ENCODE results near the gene ELP6.
"Not testable (repeated sequence)": the region's sequence is repeated elsewhere in the genome, so short reads cannot be mapped to it uniquely, and the experiment has no call there.

The ELP6 gene

DNA sequence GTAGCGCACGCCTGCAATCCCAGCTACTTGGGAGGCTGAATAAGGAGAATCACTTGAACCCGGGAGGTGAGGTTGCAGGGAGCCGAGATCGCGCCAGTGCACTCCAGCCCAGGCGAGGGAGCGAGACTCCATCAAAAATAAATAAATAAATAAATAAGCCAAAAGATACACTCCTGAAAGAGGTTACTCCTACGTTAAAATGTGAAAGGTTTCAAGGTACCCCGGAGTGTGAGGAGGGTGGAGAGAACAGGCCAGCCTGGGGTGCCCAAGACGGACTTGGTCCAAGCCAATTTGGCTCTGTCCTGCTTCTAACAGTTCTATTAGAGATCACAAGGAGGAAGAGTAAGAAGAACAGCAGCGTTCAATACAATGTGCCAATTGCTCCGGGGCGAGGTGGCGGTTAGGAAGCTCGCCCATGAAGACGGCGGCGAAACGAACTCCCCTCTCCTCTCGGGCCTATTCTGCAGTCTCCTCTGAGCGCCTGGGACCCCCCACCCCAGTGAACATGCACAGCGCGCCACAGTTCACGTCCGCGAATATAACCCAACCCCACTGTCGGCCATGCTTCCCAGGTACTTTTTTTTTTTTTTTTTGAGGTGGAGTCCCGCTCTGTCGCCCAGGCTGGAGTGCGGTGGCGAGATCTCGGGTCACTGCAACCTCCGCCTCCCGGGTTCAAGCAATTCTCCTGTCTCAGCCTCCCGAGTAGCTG, 942 bp downstream of the ELP6 start:
- DNase-seq (ENCODE audit: low spot score), result peak; percentile 20

GRCh38 chr3:47505267-47505666, 8.2 kb downstream of the ELP6 start:
- DNase-seq (ENCODE audit: low spot score), result not testable (repeated sequence)

DNA sequence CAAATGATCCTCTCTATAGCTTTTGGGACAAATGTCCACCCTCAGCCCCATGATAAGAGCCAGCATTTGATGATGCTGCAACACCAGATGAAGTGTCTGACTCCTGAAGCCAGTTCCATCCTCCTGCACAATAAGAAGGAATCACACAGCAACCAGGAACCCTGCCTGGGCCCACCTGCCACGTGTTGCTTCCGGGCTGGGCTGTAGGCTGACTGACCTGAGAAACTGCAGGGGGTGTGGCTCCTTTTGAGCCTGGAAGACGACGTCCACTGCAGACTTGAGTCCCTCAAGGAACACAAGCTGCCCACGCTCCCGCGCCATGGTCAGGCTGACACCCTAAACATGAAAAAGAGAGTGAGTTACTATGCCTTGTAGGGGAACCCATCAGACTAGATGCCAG, 9.4 kb downstream of the ELP6 start:
- no peak for DNase-seq (ENCODE audit: low spot score)

- no peak for DNase-seq (ENCODE audit: low spot score)
Observed at GRCh38 chr3:47503033-47503432, 10.5 kb downstream of the ELP6 start.

- DNase-seq (ENCODE audit: low spot score), result no peak
Observed at GRCh38 chr3:47496892-47497291, 16.6 kb downstream of the ELP6 start.

DNA sequence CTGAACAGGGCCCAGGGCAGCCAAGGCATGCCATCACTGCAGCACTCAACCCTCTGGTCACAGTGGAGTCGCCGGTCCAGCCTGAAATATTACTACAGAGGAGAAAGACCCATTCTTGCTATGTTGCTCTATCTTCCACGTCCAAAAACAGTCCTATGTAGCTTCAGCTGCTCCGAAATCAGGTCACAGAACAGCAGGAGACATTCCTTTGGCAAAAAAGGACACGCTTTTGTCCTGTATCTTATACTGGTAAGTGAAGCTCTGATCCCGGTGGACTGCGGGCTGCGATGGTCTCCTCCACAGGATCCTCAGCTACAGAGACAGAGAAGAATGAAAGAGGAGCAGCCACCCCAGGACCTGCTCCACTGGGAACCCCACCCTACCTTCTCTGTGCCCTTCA, 17.6 kb downstream of the ELP6 start:
- DNase-seq (ENCODE audit: low spot score), result no peak

DNA sequence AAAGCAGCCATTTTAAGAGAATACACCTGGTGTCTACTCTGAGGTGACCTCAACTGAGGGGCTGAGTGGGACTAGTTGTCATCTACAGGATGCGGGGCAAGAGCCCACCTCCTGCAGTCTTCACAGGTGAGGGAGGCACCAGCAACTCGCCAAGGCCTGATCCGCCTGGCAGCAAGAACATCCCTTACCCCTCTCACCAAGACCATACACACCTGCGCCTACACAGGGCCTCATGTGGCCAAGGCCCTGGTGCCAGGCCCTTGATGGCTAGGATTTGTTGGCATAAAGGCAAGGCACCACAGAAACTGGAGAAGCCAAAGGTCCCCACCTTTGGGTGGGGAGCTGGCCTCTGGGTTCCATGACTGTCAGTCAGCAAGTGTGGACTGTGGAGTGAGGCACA, 18.4 kb downstream of the ELP6 start:
- DNase-seq (ENCODE audit: low spot score), result no peak

DNA sequence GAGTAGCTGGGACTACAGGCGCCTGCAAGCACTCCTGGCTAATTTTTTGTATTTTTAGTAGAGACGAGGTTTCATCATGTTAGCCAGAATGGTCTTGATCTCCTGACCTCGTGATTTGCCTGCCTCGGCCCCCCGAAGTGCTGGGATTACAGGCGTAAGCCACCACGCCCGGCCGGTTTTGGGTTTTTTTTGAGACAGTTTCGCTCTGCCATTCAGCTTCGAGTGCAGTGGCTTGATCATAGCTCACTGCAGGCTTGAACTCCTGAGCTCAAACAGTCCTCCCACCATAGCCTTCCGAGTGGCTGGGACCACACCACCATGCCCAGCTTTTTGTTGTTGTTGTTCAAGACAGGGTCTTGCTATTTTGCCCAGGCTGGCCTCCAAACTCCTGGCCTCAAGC, 21.7 kb downstream of the ELP6 start:
- DNase-seq (ENCODE audit: low spot score), result no peak

GRCh38 chr3:47491186-47491585, 22.3 kb downstream of the ELP6 start:
- DNase-seq (ENCODE audit: low spot score), result no peak

DNA sequence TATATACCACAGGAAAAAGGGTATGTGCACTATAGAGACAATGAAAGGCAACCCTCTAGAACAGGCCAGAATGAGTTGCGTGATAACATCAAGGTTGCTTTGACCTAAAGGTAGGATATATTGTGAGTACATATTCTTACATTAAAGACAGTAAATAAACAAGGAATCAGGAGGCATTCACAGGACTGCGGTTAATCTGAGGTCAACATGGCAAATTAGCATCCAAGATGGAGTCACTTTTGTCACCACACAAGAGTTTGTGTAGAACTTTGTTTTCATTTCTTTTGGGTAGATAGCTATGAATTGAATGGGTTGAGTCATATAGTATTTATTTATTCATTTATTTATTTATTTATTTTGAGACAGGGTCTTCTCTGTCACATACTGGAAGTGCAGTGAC, 26.2 kb downstream of the ELP6 start:
- no peak for DNase-seq (ENCODE audit: low spot score)

GRCh38 chr3:47485812-47486211, 27.7 kb downstream of the ELP6 start:
- no peak for DNase-seq (ENCODE audit: low spot score)

DNA sequence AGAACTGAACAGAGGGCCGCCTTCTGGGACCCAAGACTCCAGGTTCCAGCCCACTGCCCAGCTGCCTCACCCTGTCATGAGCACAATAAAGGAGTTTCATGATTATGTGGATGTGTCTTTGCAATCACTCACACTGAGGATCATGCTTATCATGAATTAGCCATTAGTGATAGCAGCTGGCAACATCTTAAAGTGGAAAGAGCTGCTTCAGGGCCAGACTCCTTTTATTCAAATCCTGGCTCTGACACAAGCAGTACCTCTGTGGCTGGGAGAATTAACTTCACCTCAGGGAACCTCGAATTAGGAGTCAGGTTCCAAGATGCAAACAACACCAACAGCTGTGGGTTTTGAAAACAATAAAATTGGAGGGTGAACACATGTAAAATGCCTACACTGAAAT, 31.1 kb downstream of the ELP6 start:
- DNase-seq (ENCODE audit: low spot score), result no peak

GRCh38 chr3:47481763-47482162, 31.7 kb downstream of the ELP6 start:
- not testable (repeated sequence) for DNase-seq (ENCODE audit: low spot score)

DNA sequence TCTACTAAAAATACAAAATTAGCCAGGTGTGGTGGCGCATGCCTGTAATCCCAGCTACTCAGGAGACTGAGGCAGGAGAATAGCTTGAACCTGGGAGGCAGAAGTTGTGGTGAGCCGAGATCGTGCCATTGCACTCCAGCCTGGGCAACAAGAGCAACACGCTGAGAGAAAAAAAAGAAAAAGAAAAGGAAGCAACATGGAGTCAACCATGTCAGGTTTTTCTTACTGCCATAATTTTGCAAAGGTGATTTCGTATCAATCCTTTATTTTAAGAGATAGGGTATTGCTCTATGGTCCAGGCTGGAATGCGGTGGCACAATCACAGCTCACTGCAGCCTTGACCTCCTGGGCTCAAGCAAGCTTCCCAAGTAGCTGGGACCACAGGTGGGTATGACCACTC, 33.2 kb downstream of the ELP6 start:
- not testable (repeated sequence) for DNase-seq (ENCODE audit: low spot score)

DNA sequence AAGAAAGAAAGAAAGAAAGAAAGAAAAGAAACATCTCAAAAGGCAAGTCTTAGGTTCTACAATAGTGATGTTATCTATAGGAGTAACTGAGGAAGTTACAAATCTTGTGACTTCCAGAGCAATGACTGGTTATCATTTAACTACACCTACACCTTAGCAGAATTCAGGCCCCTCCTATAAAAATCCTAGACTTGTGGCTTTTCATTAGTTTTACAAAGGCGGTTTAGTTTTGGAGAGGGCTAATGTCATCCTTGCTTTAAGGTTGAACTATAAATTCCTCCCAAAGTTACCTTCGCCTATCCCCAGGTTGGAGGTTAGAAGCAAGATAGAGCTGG, 33.7 kb downstream of the ELP6 start:
- no peak for DNase-seq (ENCODE audit: low spot score)

GRCh38 chr3:47478022-47478421, 35.5 kb downstream of the ELP6 start:
- DNase-seq (ENCODE audit: low spot score), result no peak

GRCh38 chr3:47476644-47477199, 36.8 kb downstream of the ELP6 start:
- DNase-seq (ENCODE audit: low spot score), result no peak

- no peak for DNase-seq (ENCODE audit: low spot score)
Observed at GRCh38 chr3:47476330-47476626, 37.2 kb downstream of the ELP6 start.

GRCh38 chr3:47475570-47476329, 37.8 kb downstream of the ELP6 start, which contains the start of gene SCAP:
SCAP (minus strand) TSS chr3:47475941; CDS start chr3:47442993, 32,948 bp downstream.
- peak; percentile 95 for DNase-seq (ENCODE audit: low spot score)

DNA sequence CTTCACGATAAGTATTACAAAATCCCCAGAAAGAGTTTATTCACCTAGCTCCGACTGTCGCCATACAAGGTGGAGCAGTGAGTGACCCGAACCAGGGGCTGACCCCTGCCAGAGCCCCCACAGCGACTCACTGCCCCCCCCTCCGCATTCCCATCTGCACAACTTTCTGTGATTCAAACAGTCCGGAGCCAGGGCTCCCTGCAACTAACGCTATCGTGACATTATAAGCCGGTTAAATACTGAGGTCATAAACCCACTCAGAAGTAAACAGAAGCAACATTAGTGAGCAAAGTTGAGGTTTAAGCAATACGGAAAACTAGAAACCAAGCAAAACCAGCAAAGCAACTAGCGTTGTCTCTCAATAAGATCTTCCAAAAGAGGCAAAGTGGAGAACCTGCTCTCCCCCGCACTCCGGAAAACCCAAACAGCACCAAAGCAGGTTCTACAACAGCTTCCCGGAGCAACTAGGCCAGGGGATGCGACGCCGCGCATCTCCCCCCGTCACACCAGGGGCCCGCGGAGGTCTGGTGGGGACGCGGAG, 38.4 kb downstream of the ELP6 start:
- peak; percentile 11 for DNase-seq (ENCODE audit: low spot score)

- no peak for DNase-seq (ENCODE audit: low spot score)
Observed at GRCh38 chr3:47473391-47473790, 40.1 kb downstream of the ELP6 start.

DNA sequence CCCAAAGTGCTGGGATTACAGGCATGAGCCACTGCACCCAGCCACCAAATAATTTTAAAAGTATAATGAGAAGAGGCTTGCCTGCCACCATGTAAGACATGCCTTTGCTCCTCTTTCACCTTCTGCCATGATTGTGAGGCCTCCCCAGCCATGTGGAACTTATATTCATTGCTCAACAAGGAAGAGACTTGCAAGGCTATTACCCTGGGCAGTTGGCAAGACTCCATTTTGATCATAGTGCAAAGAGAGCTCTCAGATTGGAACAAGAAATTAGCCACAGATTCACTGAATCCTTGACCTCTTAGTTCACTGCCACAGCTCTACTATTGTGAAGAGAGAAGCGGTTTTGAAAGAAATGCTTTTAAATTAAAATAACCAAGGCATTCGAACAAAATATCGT, 43.9 kb downstream of the ELP6 start:
- DNase-seq (ENCODE audit: low spot score), result no peak

GRCh38 chr3:47468315-47468714, 45.2 kb downstream of the ELP6 start:
- not testable (repeated sequence) for DNase-seq (ENCODE audit: low spot score)
